ENCODE results near the gene PTPRN2. TPM values are rescaled to one million over a fixed set of nuclear protein-coding genes. Genes with fewer than 3 reads are reported as not detected.

Gene PTPRN2
- total and polyA plus RNA-seq, 2 donors (not counting 3 experiments of a cell fraction or from before 2014, with no cell fraction given): 0.62 to 0.88 TPM

DNA sequence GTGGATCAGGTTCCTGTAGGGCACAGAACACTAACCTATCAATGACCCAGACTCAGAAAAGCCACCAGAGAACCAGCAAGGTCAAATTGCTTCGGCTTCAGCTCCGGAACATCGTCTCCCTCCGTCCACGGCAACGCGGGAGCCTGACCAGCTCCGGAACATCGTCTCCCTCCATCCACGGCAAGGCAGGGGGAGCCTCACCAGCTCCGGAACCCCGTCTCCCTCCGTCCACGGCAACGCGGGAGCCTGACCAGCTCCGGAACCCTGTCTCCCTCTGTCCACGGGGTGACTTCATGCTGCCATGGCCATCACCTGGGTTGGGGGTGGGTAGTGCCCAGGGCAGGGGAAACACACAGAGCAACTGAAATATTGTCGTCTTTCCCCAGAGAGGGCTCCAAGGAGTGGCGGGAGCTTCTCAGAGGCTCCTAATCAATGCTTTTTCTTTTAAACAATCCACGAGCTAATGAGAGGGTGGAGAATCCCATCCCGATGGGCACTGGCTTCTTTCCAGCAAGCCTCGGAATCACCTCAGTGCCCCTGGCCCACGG lies 847.3 kb downstream of the PTPRN2 start:
- no peaks in the 10 kb centered on the region for H3K9me1 ChIP-seq (replicated peaks; ENCODE audit: control insufficient read depth, extremely low read depth, insufficient read depth, low read length)
- H2AFZ ChIP-seq (ENCODE audit: low read depth, low read length): no peak overlapping the region
- peaks cover 2% of the 10 kb centered on the region for H3K9me3 ChIP-seq (replicated peaks; ENCODE audit: control insufficient read depth, insufficient read depth, low read length)
- H3K4me2 ChIP-seq (ENCODE audit: insufficient read depth, low read length): no peak overlapping the region
- no peaks in the 10 kb centered on the region for H3K79me2 ChIP-seq (ENCODE audit: control insufficient read depth, insufficient read depth, low read length)
- no peak overlapping the region for H3K4me3 ChIP-seq (replicated peaks in 1 of 3; ENCODE audit: insufficient read depth in 1 of 3, low read depth in 1 of 3, low read length in 3 of 3)
- no peaks in the 10 kb centered on the region for H3K36me3 ChIP-seq (ENCODE audit: control insufficient read depth in 2 of 2, extremely low read depth in 1 of 2, insufficient read depth in 2 of 2, low read length in 2 of 2)
- no peak overlapping the region for H3K27ac ChIP-seq (ENCODE audit: insufficient read depth, low read depth, low read length)
- H3K4me1 ChIP-seq (ENCODE audit: control insufficient read depth, extremely low read depth, insufficient read depth, low read length): no peaks in the 10 kb centered on the region
- TF ChIP-seq, protein P1, sequence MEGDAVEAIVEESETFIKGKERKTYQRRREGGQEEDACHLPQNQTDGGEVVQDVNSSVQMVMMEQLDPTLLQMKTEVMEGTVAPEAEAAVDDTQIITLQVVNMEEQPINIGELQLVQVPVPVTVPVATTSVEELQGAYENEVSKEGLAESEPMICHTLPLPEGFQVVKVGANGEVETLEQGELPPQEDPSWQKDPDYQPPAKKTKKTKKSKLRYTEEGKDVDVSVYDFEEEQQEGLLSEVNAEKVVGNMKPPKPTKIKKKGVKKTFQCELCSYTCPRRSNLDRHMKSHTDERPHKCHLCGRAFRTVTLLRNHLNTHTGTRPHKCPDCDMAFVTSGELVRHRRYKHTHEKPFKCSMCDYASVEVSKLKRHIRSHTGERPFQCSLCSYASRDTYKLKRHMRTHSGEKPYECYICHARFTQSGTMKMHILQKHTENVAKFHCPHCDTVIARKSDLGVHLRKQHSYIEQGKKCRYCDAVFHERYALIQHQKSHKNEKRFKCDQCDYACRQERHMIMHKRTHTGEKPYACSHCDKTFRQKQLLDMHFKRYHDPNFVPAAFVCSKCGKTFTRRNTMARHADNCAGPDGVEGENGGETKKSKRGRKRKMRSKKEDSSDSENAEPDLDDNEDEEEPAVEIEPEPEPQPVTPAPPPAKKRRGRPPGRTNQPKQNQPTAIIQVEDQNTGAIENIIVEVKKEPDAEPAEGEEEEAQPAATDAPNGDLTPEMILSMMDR (IDR thresholded peaks at IDR 0.05; ENCODE audit: extremely low read depth in 1 of 2, insufficient read depth in 1 of 2, low read depth in 1 of 2, low read length in 2 of 2): no peak
- TF ChIP-seq POLR2A (IDR thresholded peaks at IDR 0.05; ENCODE audit: low read depth, low read length) (no peak), JUN (IDR thresholded peaks at IDR 0.05; ENCODE audit: borderline replicate concordance, insufficient read depth, insufficient read length, low read depth) (no peak), MYC (IDR thresholded peaks at IDR 0.05; ENCODE audit: low read depth, low read length) (no peak), POLR2AphosphoS5 (IDR thresholded peaks at IDR 0.05; ENCODE audit: insufficient read depth, low read depth, low read length) (no peak), EZH2 (IDR thresholded peaks at IDR 0.05; ENCODE audit: borderline replicate concordance, low read depth, low read length, severe bottlenecking) (no peak), GATA2 (IDR thresholded peaks at IDR 0.05; ENCODE audit: insufficient read depth, insufficient read length, low read depth, low read length) (no peak), FOS (IDR thresholded peaks at IDR 0.05; ENCODE audit: borderline replicate concordance, insufficient read depth, low read length) (no peak)
- TF ChIP-seq, protein P2, sequence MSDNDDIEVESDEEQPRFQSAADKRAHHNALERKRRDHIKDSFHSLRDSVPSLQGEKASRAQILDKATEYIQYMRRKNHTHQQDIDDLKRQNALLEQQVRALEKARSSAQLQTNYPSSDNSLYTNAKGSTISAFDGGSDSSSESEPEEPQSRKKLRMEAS (IDR thresholded peaks at IDR 0.05; ENCODE audit: insufficient read depth, insufficient read length): no peak
- H3K9ac ChIP-seq (replicated peaks; ENCODE audit: extremely low read depth, insufficient read depth, low read length): no peak overlapping the region
- no peaks in the 10 kb centered on the region for H4K20me1 ChIP-seq (replicated peaks; ENCODE audit: control insufficient read depth, extremely low read depth, insufficient read depth, low read length)
- FAIRE-seq (no peak), DNase-seq (ENCODE audit: low read depth, low spot score) (no peak)
- dilution Hi-C loops (cut with MboI; ENCODE audit: extremely low pct_ligation_motif_present, low sequenced_read_pairs) (no loop called here), intact Hi-C loops (cut with micrococcal nuclease) (no loop called here)
- BruUV-seq (replicated peaks): no TSS peak
- H3K27me3 ChIP-seq (ENCODE audit: control insufficient read depth in 2 of 2, insufficient read depth in 2 of 2, low read length in 2 of 2): no peaks in the 10 kb centered on the region
- CTCF ChIA-PET: no interaction called here
- POLR2A ChIA-PET: no interaction called here

All from endothelial cell of umbilical vein (primary cell).